ENCODE measurements around the gene AP3S1.

DNA sequence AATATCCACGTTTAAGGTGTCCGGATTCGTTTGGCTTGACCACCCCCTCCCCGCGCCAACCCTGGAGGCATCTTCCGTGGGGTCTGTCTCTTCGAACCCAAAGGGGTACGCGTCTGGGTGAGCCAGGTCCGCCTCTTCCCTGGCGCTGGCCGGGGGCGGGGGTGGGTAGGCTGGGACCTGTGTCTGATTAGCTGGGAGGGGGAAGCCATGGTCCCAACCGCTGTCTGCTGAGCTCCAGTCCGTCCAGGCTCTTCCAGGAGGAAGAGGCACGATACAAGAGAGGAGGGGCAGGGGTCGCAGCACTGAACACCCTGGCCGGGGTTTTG lies 120.5 kb downstream of the AP3S1 start, which contains the start of gene LVRN:
- no peak for TF ChIP-seq EZH2phosphoT487 (IDR thresholded peaks at IDR 0.05; ENCODE audit: borderline replicate concordance, low read depth, low read length)
- TF ChIP-seq, protein P1, sequence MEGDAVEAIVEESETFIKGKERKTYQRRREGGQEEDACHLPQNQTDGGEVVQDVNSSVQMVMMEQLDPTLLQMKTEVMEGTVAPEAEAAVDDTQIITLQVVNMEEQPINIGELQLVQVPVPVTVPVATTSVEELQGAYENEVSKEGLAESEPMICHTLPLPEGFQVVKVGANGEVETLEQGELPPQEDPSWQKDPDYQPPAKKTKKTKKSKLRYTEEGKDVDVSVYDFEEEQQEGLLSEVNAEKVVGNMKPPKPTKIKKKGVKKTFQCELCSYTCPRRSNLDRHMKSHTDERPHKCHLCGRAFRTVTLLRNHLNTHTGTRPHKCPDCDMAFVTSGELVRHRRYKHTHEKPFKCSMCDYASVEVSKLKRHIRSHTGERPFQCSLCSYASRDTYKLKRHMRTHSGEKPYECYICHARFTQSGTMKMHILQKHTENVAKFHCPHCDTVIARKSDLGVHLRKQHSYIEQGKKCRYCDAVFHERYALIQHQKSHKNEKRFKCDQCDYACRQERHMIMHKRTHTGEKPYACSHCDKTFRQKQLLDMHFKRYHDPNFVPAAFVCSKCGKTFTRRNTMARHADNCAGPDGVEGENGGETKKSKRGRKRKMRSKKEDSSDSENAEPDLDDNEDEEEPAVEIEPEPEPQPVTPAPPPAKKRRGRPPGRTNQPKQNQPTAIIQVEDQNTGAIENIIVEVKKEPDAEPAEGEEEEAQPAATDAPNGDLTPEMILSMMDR (conservative IDR thresholded peaks at IDR 0.05; ENCODE audit: low read length) = no peak

All from OCI-LY7 (cell line).